HT1080 (cell line): ENCODE results near the gene TAGLN. TPM values are rescaled to one million over a fixed set of nuclear protein-coding genes. Genes with fewer than 3 reads are reported as not detected.
A peak's percentile ranks its signal among the peaks of the same experiment; 100 is the strongest.
"Not testable (repeated sequence)": the region's sequence is repeated elsewhere in the genome, so short reads cannot be mapped to it uniquely, and the experiment has no call there.

ENCODE experiments used
- DNase-seq: peaks from one replicate; pipeline ENCODE4 v3.0.0-alpha.2; 2015; ENCODE audit warnings: low read depth
- total RNA-seq: library from RNA; depleted of rRNA; stranded (reverse); fragments of >200 nt; shearing (Covaris generic); gene quantifications from 2 replicates; pipeline ENCODE4 v1.2.3, GENCODE V29; 2014

The TAGLN gene
- total RNA-seq, 1 experiment from 2014 or later, result 26.6 TPM

DNA sequence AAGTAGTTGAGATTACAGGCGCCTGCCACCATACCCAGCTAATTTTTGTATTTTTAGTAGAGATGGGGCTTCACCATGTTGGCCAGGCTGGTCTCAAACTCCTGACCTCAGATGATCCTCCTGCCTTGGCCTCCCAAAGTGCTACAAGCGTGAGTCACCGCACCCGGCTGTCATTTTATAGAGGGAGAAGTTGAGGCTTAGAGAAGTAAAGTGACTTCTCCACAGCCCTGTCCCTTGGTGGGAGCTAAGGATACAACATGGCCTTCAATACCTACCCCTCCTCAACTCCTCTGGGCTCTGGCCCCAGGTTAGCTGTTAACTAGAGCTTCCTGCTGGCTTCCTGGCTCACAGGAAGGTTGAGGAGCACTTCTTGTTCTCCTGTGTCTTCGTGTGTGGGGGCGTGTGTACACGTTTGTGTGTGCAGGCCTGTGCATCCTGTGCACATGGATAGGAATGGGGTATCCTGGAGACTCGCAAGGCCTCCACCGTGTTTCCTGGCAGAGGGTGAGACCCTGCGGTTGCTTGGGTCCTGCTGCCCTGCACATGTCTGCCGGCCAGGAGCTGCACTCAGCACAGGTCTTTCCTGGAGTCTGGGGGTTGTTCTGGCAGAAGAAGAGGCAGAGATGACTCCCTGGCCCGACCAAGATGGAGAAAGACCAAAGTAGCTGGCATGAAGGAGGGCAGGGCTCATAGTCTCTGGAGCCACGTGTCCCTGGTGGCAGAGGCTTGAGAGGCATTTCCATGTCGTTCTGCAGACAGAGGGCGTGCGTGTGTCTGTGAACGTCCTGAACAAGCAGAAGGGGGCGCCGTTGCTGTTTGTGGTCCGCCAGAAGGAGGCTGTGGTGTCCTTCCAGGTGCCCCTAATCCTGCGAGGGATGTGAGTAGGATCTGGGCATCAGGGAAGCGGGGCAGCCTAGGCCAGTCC lies 18.2 kb upstream of the TAGLN start:
- DNase-seq, result peak; percentile 72

DNA sequence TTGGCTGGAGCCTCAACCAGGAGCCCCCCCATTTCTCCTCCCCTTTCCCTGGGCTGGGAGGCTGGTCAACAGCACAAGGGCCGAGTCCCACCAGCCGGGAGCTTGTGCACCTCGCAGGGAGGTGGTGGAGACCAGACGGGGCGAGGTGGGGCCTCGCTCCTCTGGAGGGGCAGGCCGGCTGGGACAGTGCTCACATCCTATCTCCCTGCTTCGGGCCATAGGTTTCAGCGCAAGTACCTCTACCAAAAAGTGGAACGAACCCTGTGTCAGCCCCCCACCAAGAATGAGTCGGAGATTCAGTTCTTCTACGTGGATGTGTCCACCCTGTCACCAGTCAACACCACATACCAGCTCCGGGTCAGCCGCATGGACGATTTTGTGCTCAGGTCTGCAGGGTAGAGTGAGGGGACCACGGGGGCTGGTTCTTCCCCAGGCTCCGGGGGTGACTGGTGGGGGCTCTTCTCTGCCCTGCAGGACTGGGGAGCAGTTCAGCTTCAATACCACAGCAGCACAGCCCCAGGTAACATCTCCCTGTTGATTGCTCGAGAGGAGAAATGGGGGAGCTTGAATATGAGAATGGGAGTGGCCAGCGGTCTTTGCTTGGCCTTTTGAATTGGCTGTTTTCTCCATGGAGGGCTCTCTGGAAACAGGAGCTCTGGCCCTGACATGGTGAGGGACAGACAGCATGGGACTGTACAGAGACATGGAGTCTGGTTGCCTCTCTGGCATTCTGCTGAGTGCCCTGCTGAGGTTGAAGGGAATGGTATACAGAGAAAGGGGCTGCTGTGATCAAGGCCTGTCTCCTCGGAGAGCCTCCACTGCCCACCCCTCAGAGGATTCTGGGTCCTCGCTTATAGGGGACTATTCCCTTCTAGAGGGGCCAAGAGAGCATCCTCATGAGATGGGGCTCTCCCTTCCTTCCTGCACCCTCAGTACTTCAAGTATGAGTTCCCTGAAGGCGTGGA lies 17.3 kb upstream of the TAGLN start:
- no peak for DNase-seq

DNA sequence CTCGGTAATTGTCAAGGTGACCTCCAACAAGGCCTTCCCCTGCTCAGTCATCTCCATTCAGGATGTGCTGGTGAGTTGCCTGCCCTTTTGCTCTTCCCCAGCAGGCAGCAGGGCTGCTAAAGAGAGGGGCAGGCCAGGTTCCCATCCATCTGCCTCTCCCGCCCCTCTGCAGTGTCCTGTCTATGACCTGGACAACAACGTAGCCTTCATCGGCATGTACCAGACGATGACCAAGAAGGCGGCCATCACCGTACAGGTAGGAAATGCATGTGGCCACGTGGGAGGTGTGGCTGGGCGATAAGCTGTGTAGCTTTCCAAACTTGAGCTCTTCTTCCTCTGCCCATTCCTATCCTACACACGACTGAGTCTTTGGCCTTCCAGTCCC lies 16.6 kb upstream of the TAGLN start:
- DNase-seq, result no peak

DNA sequence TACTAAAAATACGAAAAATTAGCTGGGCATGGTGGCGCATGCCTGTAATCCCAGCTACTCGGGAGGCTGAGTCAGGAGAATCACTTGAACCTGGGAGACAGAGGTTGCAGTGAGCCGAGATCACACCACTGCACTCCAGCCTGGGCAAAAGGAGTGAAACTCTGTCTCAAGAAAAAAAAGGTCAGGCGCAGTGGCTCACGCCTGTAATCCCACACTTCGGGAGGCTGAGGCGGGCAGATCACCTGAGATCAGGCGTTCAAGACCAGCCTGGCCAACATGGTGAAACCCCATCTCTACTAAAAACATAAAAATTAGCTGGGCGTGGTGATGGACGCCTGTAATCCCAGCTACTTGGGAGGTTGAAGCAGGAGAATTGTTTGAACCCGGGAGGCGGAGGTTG lies 16.0 kb upstream of the TAGLN start:
- DNase-seq, result not testable (repeated sequence)

DNA sequence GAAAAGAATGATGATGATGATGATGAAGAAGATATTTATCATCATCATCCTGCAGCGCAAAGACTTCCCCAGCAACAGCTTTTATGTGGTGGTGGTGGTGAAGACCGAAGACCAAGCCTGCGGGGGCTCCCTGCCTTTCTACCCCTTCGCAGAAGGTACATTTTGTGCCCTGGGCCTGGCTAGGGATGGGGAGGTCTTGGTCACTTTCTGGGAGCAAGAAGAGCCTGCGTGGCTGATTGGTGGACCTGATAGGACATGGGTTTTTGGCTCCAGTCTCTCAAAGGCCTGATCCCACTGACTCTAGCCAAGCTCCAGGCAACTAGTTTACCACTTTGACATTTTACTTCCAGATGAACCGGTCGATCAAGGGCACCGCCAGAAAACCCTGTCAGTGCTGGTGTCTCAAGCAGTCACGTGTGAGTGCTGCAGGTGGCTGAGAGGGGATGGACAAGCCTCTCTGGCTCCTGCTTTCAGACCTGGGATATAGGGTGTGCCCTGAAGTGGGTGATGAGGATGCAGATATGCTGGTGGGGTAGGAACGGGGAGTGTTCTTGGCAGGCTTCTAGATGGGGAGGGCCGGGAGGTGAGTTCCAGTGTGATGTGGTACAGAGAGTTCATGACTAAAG lies 15.3 kb upstream of the TAGLN start:
- DNase-seq, result no peak

DNA sequence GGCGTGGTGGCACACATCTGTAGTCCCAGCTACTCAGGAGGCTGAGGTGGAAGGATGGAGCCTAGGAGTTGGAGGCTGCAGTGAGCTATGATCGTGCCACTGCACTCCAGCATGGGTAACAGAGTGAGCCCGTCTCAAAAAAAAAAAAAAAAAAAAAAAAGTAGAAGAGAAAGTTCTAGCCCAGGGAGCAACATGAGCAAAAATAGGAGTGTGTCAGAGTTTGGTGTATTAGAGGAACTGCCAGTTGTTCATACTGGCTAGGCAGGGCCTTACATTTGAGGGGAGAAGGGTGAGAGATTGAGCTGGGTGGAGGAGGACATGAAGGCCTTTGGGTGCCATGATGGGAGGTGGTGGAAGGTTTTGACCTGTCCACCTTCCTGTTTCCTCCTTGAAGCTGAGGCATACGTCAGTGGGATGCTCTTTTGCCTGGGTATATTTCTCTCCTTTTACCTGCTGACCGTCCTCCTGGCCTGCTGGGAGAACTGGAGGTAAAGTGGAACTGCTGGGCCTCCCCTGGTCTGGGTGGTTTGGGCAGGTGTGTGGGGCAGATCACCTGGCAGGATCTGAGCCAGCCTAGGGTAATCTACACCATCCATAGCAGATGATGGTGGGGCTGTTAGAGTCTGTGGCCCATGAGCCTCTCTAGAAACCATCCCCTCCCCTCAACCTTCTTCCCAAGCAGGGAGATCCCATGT lies 13.3 kb upstream of the TAGLN start:
- no peak for DNase-seq

DNA sequence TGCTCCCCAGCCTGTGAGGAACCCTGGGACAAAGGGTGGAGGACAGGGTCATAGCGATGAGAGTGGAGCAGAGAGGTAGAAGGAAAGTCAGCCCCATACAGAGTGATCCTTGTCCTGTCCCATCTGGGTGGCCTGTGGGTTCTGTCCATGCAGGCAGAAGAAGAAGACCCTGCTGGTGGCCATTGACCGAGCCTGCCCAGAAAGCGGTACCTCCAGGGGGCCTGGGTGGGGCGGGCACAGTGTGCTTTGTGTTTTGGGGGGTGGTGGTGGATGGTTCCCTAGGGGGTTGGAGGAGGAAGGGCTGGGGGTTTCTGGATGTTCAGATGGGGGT lies 12.8 kb upstream of the TAGLN start:
- no peak for DNase-seq

DNA sequence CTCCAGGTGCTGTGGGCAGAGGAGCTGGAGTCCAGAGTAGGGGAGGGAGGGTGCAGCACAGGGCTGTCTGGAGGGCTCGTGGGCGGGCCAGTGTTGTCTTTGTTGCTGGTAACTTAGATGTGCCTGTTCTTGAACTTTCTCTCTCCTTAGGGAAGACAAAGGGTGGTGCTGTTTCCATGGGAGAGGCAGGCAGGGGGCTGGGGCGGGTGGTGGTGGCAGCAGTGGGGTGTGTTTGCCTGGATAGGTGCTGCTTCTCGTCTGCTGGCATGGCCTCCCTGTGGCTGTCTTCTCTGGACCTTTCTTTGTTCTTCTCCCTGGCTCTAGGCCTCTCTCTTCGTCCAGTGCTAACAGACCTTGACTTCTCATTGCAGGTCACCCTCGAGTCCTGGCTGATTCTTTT lies 12.2 kb upstream of the TAGLN start:
- no peak for DNase-seq

DNA sequence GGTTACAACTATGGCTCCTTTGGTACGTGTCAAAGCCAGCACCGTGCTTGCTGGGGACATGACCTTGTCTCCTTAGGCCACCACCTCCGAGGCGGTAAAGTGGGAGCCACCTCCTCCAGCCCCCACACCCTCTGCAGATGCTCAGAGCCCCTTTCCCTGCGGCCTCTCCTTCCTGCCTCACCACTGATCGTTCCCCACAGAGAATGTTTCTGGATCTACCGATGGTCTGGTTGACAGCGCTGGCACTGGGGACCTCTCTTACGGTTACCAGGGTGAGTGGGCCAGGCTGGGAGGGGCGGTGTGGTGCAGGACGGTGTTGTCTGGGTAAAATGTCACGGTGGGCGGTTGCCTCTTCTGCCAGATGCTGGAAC lies 11.8 kb upstream of the TAGLN start:
- no peak for DNase-seq

DNA sequence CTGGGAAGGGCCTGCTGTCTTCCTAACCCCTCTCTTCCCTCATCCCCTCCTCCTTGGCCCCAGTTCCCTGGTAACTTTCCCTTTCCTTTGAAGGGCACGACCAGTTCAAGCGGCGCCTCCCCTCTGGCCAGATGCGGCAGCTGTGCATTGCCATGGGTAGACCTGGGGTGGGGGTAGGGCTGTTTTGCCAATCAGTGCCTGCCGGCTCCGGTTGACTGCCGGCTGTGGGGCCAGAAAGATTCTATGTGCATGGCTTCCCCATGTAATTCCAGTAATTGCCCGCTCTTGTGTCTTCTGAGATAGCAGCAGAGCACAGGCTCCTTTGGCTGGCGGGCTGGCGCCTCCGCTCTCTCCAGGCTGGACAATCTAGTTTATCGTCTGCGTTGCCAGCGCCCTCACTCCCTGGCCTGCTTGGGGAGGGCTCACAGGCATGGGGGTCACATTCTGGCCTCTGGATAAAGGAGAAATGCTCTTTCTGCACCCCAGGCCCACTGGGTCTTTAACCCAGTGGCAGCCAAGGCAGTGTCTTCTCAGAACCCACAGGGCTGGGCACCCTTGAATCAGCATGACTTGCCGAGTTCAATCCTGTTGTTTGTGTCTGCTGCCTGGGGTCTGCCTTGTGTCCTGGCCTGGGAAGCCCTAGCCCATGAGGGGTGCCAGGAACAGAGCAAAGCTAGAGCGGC lies 11.2 kb upstream of the TAGLN start:
- no peak for DNase-seq

DNA sequence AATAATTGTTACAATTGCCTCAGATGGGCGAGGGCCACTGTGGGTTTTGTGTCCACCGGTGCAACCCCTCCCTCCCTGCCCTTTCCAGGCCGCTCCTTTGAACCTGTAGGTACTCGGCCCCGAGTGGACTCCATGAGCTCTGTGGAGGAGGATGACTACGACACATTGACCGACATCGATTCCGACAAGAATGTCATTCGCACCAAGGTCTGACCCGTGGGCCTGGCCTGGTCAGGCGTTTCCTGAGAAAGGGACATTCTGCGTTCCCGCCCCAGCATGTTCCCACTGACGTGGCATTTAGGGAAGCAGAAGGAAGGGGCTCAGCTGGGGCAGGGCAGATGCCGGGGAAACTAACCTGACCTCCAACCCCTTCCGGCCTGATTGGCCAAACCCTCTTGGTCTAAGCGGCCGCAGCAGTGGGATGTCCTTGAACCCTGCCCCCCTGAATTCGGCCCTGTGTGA lies 10.5 kb upstream of the TAGLN start:
- no peak for DNase-seq

DNA sequence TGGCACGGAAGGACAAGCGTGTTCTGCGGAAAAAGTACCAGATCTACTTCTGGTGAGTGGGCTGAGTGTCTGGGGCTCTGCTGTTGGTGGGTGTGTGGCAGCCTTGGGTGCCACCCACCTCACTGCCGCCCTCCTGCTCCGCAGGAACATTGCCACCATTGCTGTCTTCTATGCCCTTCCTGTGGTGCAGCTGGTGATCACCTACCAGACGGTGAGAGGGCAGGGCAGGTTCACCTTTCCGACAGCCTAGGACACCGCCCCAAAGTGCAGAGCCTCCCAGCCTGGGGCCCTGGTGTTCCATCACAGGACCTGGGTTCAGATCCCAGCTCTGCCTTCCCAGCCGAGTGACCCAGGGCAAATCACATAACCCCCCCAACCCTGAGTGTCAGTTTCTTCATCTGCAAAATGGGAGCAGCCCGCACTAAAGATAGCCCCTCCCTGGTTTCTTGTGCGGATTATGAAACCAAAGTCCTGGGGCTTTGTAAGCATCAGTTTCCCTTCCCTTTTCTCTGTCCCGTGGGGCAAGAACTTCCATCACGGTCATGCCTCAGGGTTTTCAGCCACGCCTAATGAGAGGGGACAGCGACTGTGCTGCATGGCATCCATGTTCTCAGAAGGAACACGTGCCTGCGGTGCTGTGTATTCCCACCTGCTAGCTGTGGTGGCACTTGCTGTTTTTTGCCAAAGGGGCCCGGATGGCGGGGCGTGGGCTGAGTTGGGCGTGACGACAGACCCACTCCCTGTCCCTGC lies 9.8 kb upstream of the TAGLN start:
- DNase-seq, result no peak

DNA sequence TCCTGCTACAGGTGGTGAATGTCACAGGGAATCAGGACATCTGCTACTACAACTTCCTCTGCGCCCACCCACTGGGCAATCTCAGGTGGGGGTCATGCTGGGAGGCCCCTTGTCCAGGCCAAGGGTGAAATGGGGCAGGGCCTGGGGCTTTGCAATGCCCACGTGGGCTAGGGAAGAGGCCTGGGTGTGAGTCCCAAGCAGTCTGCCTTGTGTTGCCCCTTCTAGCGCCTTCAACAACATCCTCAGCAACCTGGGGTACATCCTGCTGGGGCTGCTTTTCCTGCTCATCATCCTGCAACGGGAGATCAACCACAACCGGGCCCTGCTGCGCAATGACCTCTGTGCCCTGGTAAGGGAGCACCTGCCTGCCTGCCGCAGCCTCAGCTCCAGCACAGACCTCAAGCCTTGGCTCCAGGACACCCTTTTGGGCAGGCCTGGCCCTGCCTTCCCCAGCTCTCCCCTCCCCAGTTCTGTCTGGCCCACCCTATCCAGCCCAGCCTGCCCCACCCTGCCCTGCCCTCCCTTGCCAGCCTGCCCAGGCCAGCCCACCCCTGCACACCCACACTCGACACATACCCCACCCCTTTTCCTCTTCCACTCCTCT lies 9.1 kb upstream of the TAGLN start:
- DNase-seq, result no peak

DNA sequence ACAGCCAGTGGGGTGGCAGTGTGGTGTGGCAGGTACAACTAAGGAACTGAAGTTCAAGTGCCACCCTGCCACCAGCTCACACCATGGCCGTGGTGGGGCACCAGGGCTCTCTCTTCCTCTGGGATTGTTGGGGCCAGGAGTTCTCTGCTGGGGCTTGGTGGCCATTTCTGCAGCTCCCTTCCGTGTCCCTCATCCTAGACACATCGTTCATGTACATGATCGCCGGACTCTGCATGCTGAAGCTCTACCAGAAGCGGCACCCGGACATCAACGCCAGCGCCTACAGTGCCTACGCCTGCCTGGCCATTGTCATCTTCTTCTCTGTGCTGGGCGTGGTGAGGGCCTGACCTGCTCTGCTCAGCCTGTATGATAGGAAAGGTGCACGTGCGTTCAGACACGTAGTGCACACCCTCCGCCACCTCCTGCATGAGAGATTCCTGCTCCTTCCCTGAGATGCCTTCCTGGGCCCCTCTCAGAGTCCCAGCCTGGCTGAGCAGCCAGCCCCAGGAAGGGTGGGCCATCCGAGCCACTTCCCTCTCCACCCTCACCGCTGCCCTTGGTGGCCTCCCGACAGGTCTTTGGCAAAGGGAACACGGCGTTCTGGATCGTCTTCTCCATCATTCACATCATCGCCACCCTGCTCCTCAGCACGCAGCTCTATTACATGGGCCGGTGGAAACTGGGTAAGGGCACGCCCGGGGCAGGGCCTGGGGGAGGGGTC lies 7.3 kb upstream of the TAGLN start:
- no peak for DNase-seq

DNA sequence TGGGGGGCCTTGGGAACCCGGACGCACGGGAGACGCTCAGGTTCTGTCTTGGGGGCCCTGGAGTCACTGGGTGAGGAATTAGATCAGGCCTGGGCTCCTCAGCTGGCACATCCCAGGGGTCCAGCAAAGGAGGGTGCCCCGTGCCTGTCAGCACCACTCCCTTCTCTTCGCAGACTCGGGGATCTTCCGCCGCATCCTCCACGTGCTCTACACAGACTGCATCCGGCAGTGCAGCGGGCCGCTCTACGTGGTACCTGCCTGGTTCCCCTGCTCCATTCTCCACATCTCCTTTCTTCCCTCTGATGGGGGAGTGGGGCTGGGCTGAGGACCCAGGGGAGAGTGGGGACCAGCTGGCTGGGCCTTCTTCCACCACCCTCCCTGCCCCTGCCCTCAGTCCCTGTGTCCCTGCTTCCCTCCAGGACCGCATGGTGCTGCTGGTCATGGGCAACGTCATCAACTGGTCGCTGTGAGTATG lies 6.7 kb upstream of the TAGLN start:
- DNase-seq, result no peak

DNA sequence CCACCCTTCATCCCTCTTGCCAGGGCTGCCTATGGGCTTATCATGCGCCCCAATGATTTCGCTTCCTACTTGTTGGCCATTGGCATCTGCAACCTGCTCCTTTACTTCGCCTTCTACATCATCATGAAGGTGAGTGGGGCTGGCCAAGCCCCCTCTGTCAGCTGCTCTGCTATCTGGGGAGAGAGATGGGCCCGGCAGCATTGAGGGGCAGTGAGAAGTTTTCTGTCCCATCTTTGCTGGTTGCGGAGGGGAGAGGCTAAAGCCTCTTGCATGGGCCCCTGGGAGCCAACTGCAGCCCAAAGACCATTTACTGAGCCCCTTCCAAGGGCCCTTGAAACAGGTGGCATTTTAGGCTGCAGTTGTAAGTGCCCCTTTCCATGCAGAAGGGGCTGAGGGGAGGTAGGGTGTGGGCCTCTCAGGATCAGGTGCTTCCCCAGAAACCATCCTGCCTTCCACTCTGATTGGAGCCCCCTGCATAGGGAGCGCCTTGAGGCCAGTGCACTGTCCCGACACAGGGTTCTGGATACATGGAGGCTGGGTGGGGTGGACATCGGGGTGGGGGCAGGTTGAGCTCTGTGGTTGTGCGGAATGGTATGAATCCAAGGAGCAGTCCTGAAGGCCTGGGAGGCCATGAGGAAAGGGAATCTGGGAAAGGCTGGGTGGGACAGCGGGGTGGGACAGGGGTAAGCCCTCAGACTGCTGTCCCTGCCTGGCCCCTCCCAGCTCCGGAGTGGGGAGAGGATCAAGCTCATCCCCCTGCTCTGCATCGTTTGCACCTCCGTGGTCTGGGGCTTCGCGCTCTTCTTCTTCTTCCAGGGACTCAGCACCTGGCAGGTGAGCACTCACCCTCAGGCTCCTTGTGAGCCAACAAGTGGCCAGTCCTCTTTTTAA lies 5.8 kb upstream of the TAGLN start:
- DNase-seq, result no peak

DNA sequence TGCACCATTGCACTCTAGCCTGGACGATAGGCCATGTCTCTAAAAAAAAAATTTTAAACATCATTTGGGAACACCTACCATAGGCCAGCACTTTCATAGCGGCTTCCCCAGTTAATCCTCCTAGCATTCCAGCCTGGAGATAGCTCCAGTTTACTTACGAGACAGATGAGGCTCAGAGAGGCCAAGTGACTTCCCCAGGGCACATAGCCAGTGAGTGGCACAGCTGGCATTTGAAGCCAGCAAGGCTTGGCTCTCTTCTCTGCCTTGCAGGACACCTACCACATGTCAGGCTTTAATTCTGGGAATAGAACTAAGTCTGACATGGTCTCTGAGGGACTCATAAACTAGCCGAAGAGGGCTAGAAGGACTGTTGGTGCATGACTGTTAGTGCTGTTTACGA lies 4.9 kb upstream of the TAGLN start:
- DNase-seq, result no peak

DNA sequence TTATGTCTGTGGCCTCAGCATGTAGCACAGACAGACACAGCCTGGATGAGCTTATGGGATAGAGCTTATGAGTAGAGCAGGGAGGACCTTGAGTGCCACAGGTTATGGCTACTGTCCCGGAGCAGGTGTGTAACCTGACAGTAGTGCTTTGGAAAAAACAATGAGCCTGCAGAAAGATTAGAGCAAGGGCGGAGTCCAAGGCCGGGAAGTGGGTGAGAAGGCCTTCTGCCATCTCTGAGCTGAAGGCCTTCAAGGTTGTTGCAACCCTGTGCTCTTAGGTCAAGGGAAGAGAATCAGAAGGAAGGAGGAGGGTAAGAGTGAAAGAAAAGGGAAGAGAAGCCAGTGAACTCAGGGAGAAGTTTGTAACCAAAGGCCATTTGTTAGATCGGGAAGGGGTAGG lies 3.9 kb upstream of the TAGLN start:
- DNase-seq, result no peak
